GM12873 (cell line): ENCODE results near the gene DHRS1.

Experiments
- CTCF ChIP-seq: IDR thresholded peaks from 2 replicates; pipeline ENCODE4 v1.5.1; 2012; ENCODE audit warnings: low read depth, mild to moderate bottlenecking, moderate library complexity, low read length, control low read depth; ENCODE audit not compliant: insufficient read depth; ENCODE audit errors: missing control alignments

The DHRS1 gene

GRCh38 chr14:24252289-24253124 is 47.1 kb downstream of the DHRS1 start:
- no peak for TF ChIP-seq CTCF

GRCh38 chr14:24251880-24252288 is 47.7 kb downstream of the DHRS1 start:
- no peak for TF ChIP-seq CTCF

- no peak for TF ChIP-seq CTCF
Observed at GRCh38 chr14:24250354-24250753, 49.2 kb downstream of the DHRS1 start.

- TF ChIP-seq CTCF: no peak
Observed at GRCh38 chr14:24249230-24250021, 50.2 kb downstream of the DHRS1 start.

GRCh38 chr14:24247422-24247821 is 52.2 kb downstream of the DHRS1 start:
- TF ChIP-seq CTCF: no peak

GRCh38 chr14:24246765-24247212 is 52.8 kb downstream of the DHRS1 start:
- no peak for TF ChIP-seq CTCF

- TF ChIP-seq CTCF: no peak
Observed at GRCh38 chr14:24243336-24243836, 56.2 kb downstream of the DHRS1 start.
